IMR-90 (cell line): ENCODE results near the gene SEC61A1. TPM values are rescaled to one million over a fixed set of nuclear protein-coding genes. Genes with fewer than 3 reads are reported as not detected.

Experiments
- ATAC-seq: fragments of 200-7000 bp; cut with Tn5 transposase; 2 replicates; pipeline ENCODE4 v1.9.1; 2020; ENCODE audit warnings: low read depth, mild to moderate bottlenecking, moderate library complexity
- BruUV-seq: library from RNA; stranded (reverse); fragments of 400-500 nt; replicated peaks from 2 replicates; lab custom pipeline; 2021; lab: Mats Ljungman, UMichigan
- CTCF ChIA-PET: fragments of 300-600 bp; formaldehyde crosslinking; extraction: SDS; loops from one replicate; lab custom pipeline; 2021; ENCODE audit warnings: antibody characterized with exemption; lab: Yijun Ruan, JAX
- POLR2A ChIA-PET: fragments of 300-600 bp; sonication (Branson Sonifier 250); formaldehyde crosslinking; loops from one replicate; lab custom pipeline; 2022; ENCODE audit warnings: antibody characterized with exemption; ENCODE audit not compliant: unreplicated experiment; lab: Charles Lee
- DNase-seq: peaks from one replicate; pipeline ENCODE4 v3.0.0; 2013
- H2AFZ ChIP-seq: replicated peaks from 2 replicates; pipeline ENCODE3; 2013; ENCODE audit warnings: low read length, mild to moderate bottlenecking; ENCODE audit not compliant: poor library complexity
- H2AK5ac ChIP-seq: 2 replicates; pipeline ENCODE4 v1.6.1; 2013; ENCODE audit warnings: low read depth, low read length, inconsistent platforms
- H2AK9ac ChIP-seq: replicated peaks from 2 replicates; pipeline ENCODE3; 2013; ENCODE audit warnings: mild to moderate bottlenecking, low read depth, low read length, moderate library complexity; ENCODE audit not compliant: poor library complexity
- H2BK120ac ChIP-seq: 2 replicates; pipeline ENCODE4 v1.6.1; 2013; ENCODE audit warnings: low read depth, low read length, inconsistent platforms
- H2BK15ac ChIP-seq: 3 replicates; pipeline ENCODE4 v1.6.1; 2013; ENCODE audit warnings: low read depth, low read length, inconsistent platforms
- H2BK20ac ChIP-seq: 2 replicates; pipeline ENCODE4 v1.6.1; 2013; ENCODE audit warnings: low read depth, mild to moderate bottlenecking, inconsistent platforms, low read length, moderate library complexity
- H2BK5ac ChIP-seq: 2 replicates; pipeline ENCODE4 v1.6.1; 2013; ENCODE audit warnings: mild to moderate bottlenecking, low read depth, low read length, inconsistent platforms; ENCODE audit not compliant: poor library complexity, severe bottlenecking
- H3K14ac ChIP-seq: replicated peaks from 2 replicates; pipeline ENCODE4 v1.6.1; 2013; ENCODE audit warnings: low read depth, low read length, inconsistent platforms
- H3K18ac ChIP-seq: 2 replicates; pipeline ENCODE4 v1.6.1; 2013; ENCODE audit warnings: low read depth, low read length, control low read depth
- H3K23ac ChIP-seq: 2 replicates; pipeline ENCODE4 v1.6.1; 2013; ENCODE audit warnings: low read depth, low read length, inconsistent platforms
- H3K27ac ChIP-seq: 2 replicates; pipeline ENCODE4 v1.5.1; 2013; ENCODE audit warnings: mild to moderate bottlenecking, control low read depth, low read length; ENCODE audit not compliant: insufficient read depth
- H3K27me3 ChIP-seq: 2 replicates; pipeline ENCODE4 v1.6.1; 2013; ENCODE audit warnings: low read length; ENCODE audit not compliant: control insufficient read depth, insufficient read depth
- H3K36me3 ChIP-seq: 2 replicates; pipeline ENCODE4 v1.6.1; 2013; ENCODE audit warnings: low read length, mixed read lengths; ENCODE audit not compliant: control insufficient read depth, insufficient read depth
- H3K4ac ChIP-seq: 2 replicates; pipeline ENCODE4 v1.6.1; 2013; ENCODE audit warnings: low read depth, low read length, inconsistent platforms
- H3K4me1 ChIP-seq: 2 replicates; pipeline ENCODE4 v1.6.1; 2013; ENCODE audit warnings: low read length, mixed read lengths; ENCODE audit not compliant: control insufficient read depth, insufficient read depth
- H3K4me2 ChIP-seq: 2 replicates; pipeline ENCODE4 v1.6.1; 2013; ENCODE audit warnings: low read depth, mild to moderate bottlenecking, control low read depth, low read length, moderate library complexity
- H3K4me3 ChIP-seq: 2 replicates; pipeline ENCODE4 v1.5.1; 2013; ENCODE audit warnings: low read depth, mild to moderate bottlenecking, control low read depth, low read length, moderate library complexity; ENCODE audit not compliant: insufficient read depth
- H3K56ac ChIP-seq: 2 replicates; pipeline ENCODE4 v1.6.1; 2013; ENCODE audit warnings: low read length, inconsistent platforms; ENCODE audit not compliant: insufficient read depth; ENCODE audit errors: extremely low read depth
- H3K79me1 ChIP-seq, 2 experiments: 2 replicates each; pipeline ENCODE4 v1.6.1; 2013; ENCODE audit warnings: low read length in 2 of 2, inconsistent platforms in 1 of 2, low read depth in 1 of 2
- H3K9ac ChIP-seq: 2 replicates; pipeline ENCODE4 v1.6.1; 2013; ENCODE audit warnings: low read depth, low read length, control low read depth
- H3K9me1 ChIP-seq: 2 replicates; pipeline ENCODE4 v1.6.1; 2013; ENCODE audit warnings: low read length, inconsistent platforms; ENCODE audit not compliant: insufficient read depth
- H3K9me3 ChIP-seq: 2 replicates; pipeline ENCODE4 v1.6.1; 2013; ENCODE audit warnings: low read length; ENCODE audit not compliant: control insufficient read depth, insufficient read depth
- H4K20me1 ChIP-seq: 2 replicates; pipeline ENCODE4 v1.6.1; 2013; ENCODE audit warnings: low read length, inconsistent platforms; ENCODE audit not compliant: insufficient read depth
- H4K5ac ChIP-seq: 2 replicates; pipeline ENCODE4 v1.6.1; 2013; ENCODE audit warnings: mild to moderate bottlenecking, low read depth, low read length, control low read depth
- H4K8ac ChIP-seq, 2 experiments: 2 replicates each; pipeline ENCODE4 v1.6.1; 2013; ENCODE audit warnings: low read depth in 2 of 2, low read length in 2 of 2, control low read depth in 1 of 2, inconsistent platforms in 1 of 2
- H4K91ac ChIP-seq: 2 replicates; pipeline ENCODE4 v1.6.1; 2013; ENCODE audit warnings: low read depth, low read length, inconsistent platforms; ENCODE audit not compliant: insufficient read depth
- BHLHE40 ChIP-seq: fragments of 150-350 bp; IDR thresholded peaks from 2 replicates; pipeline ENCODE4 v1.6.1; 2016; ENCODE audit warnings: mild to moderate bottlenecking, low read depth, low read length
- CEBPB ChIP-seq: IDR thresholded peaks from 2 replicates; pipeline ENCODE4 v1.6.1; 2012; ENCODE audit warnings: low read depth, low read length, improper control_type of control experiment
- FOS ChIP-seq: fragments of 150-350 bp; IDR thresholded peaks from 2 replicates; pipeline ENCODE4 v1.6.1; 2016; ENCODE audit warnings: low read depth, low read length
- MAFK ChIP-seq: IDR thresholded peaks from 2 replicates; pipeline ENCODE4 v1.6.1; 2012; ENCODE audit warnings: low read depth, low read length, improper control_type of control experiment
- MAZ ChIP-seq: IDR thresholded peaks from 2 replicates; pipeline ENCODE4 v1.6.1; 2012; ENCODE audit warnings: low read depth, mild to moderate bottlenecking, low read length, improper control_type of control experiment, moderate library complexity, borderline replicate concordance
- NFE2L2 ChIP-seq: fragments of 150-350 bp; IDR thresholded peaks from 2 replicates; pipeline ENCODE4 v1.6.1; 2016; ENCODE audit warnings: low read depth, mild to moderate bottlenecking, low read length
- RAD21 ChIP-seq: IDR thresholded peaks from 2 replicates; pipeline ENCODE4 v1.6.1; 2012; ENCODE audit warnings: low read length, improper control_type of control experiment
- RCOR1 ChIP-seq: IDR thresholded peaks from 2 replicates; pipeline ENCODE4 v1.6.1; 2012; ENCODE audit warnings: mild to moderate bottlenecking, low read length, improper control_type of control experiment; ENCODE audit not compliant: insufficient replicate concordance
- RFX5 ChIP-seq: IDR thresholded peaks from 2 replicates; pipeline ENCODE4 v1.8.0; 2012; ENCODE audit warnings: low read depth, mild to moderate bottlenecking, low read length, moderate library complexity
- SMC3 ChIP-seq: fragments of 150-350 bp; IDR thresholded peaks from 2 replicates; pipeline ENCODE4 v1.6.1; 2016; ENCODE audit warnings: low read depth, mild to moderate bottlenecking, antibody characterized with exemption, low read length, moderate library complexity
- WGBS, 2 experiments: methylation state at CpG; one replicate each; pipeline versions ENCODE4 v1.1.5 to v1.1.7; 2013; ENCODE audit warnings: missing lambda C conversion rate in 2 of 2; ENCODE audit not compliant: insufficient read length in 1 of 2; ENCODE audit errors: extremely low coverage in 2 of 2; 5-methylcytosine and 5-hydroxymethylcytosine counted together
- dilution Hi-C: fragments of 300-500 bp; cut with HindIII; formaldehyde crosslinking; loops from one replicate; pipeline ENCODE4 v1.14.3; 2018; ENCODE audit warnings: low sequenced_read_pairs; ENCODE audit not compliant: unreplicated experiment
- in situ Hi-C: fragments of 300-500 bp; cut with MboI; formaldehyde crosslinking; loops from 3 replicates; pipeline ENCODE4 v1.14.3; 2019; ENCODE audit warnings: low sequenced_read_pairs, inconsistent platforms, mixed read lengths
- intact Hi-C: fragments of 100-400 bp; cut with micrococcal nuclease; formaldehyde crosslinking; loops from 2 replicates; pipeline ENCODE4 v1.10.0; 2022
- polyA plus RNA-seq, 3 experiments: library from polyadenylated mRNA; depleted of rRNA; stranded (reverse); fragments of >200 nt; gene quantifications; 2 replicates each; pipeline ENCODE4 v1.2.3, GENCODE V29; 2012; ENCODE audit warnings: low replicate concordance in 1 of 3
- total RNA-seq: library from RNA; depleted of rRNA; stranded (reverse); fragments of >200 nt; gene quantifications from 2 replicates; pipeline ENCODE4 v1.2.3, GENCODE V29; 2012

SEC61A1 gene
- total and polyA plus RNA-seq, 2 of the 4 experiments (the other 2 are of a cell fraction), result 377 to 478 TPM

GRCh38 chr3:128040041-128040440, 12.2 kb upstream of the SEC61A1 start:
- H3K79me1 ChIP-seq, result no peaks in the 10 kb centered on the region
- no peak for TF ChIP-seq RAD21
- TF ChIP-seq MAFK, result no peak
- TF ChIP-seq BHLHE40, result no peak
- no peak for TF ChIP-seq NFE2L2
- no peak for TF ChIP-seq RFX5
- TF ChIP-seq RCOR1, result no peak
- no peak for TF ChIP-seq CEBPB
- TF ChIP-seq SMC3, result no peak
- no peak for TF ChIP-seq MAZ
- no peak for TF ChIP-seq FOS
- H3K18ac ChIP-seq, result no peak overlapping the region
- H4K5ac ChIP-seq, result no peak overlapping the region
- CTCF ChIA-PET, result no interaction called here
- no peaks in the 10 kb centered on the region for H3K9me3 ChIP-seq
- H3K27me3 ChIP-seq, result peaks cover 30% of the 10 kb centered on the region
- POLR2A ChIA-PET, result no interaction called here
- no peaks in the 10 kb centered on the region for H3K4me1 ChIP-seq
- H2BK5ac ChIP-seq, result no peak overlapping the region
- no peak overlapping the region for H2AFZ ChIP-seq
- no CpG with 5 or more reads among the region's 3 CpGs for WGBS, 2 experiments
- H4K20me1 ChIP-seq, result no peaks in the 10 kb centered on the region
- dilution Hi-C loops (no loop called here), in situ Hi-C loops (no loop called here), intact Hi-C loops (no loop called here)
- no peak overlapping the region for H4K91ac ChIP-seq
- H3K23ac ChIP-seq, result no peak overlapping the region
- no peak overlapping the region for H2BK20ac ChIP-seq
- no peak overlapping the region for H2BK120ac ChIP-seq
- ATAC-seq (no peak), DNase-seq (no peak)
- H3K4ac ChIP-seq, result no peak overlapping the region
- H3K27ac ChIP-seq, result no peak overlapping the region
- H3K4me3 ChIP-seq, result no peak overlapping the region
- no peak overlapping the region for H3K4me2 ChIP-seq
- H2AK5ac ChIP-seq, result no peak overlapping the region
- H2AK9ac ChIP-seq, result no peak overlapping the region
- H3K9me1 ChIP-seq, result no peaks in the 10 kb centered on the region
- no peak overlapping the region for H3K56ac ChIP-seq
- no peak overlapping the region for H2BK15ac ChIP-seq
- H3K14ac ChIP-seq, result no peak overlapping the region
- no TSS peak for BruUV-seq
- H4K8ac ChIP-seq, result no peak overlapping the region
- H3K36me3 ChIP-seq, result no peaks in the 10 kb centered on the region
- H3K9ac ChIP-seq, result no peak overlapping the region
